SK-N-MC (cell line): ENCODE results near the gene IRGC.

Source experiments
- EZH2 ChIP-seq: fragments of 200-600 bp; sonication (generic); IDR thresholded peaks from one replicate; pipeline ENCODE4 v1.6.1; 2017; ENCODE audit warnings: antibody characterized with exemption
- FOXP2 ChIP-seq: optimal IDR thresholded peaks from 2 replicates; pipeline ENCODE3; 2011; ENCODE audit warnings: mild to moderate bottlenecking, moderate library complexity; ENCODE audit not compliant: insufficient read depth; ENCODE audit errors: extremely low read length, control extremely low read depth
- POLR2AphosphoS5 ChIP-seq: IDR thresholded peaks from 2 replicates; pipeline ENCODE4 v1.6.1; 2012; ENCODE audit warnings: mild to moderate bottlenecking, low read depth, low read length, borderline replicate concordance

GRCh38 chr19:43735957-43736356, 20.1 kb downstream of the IRGC start:
- TF ChIP-seq EZH2 (no peak), POLR2AphosphoS5 (no peak), FOXP2 (no peak)
